HG03095 (cell line): ENCODE results near the gene ATP2A2.
"Not testable (repeated sequence)": the region's sequence is repeated elsewhere in the genome, so short reads cannot be mapped to it uniquely, and the experiment has no call there.

ENCODE experiments used
- ATAC-seq: cut with Tn5 transposase; IDR thresholded peaks from one replicate; pipeline ENCODE4 v1.9.1; 2021; ENCODE audit warnings: moderate library complexity; ENCODE audit not compliant: unreplicated experiment

ATP2A2 gene

GRCh38 chr12:110280779-110281548 lies at the start of gene ATP2A2:
TSS of gene ATP2A2 (plus strand) at chr12:110281247. CDS start at chr12:110281790, 543 bp downstream.
- peak; percentile 67 for ATAC-seq

GRCh38 chr12:110233212-110233903 lies 47.7 kb upstream of the ATP2A2 start:
- ATAC-seq, result no peak

- ATAC-seq, result no peak
Measured at GRCh38 chr12:110234331-110234751, 46.7 kb upstream of the ATP2A2 start.

GRCh38 chr12:110234755-110235154 lies 46.3 kb upstream of the ATP2A2 start:
- no peak for ATAC-seq

- no peak for ATAC-seq
Measured at GRCh38 chr12:110235383-110235782, 45.7 kb upstream of the ATP2A2 start.

- no peak for ATAC-seq
Measured at GRCh38 chr12:110243227-110243626, 37.8 kb upstream of the ATP2A2 start.

DNA sequence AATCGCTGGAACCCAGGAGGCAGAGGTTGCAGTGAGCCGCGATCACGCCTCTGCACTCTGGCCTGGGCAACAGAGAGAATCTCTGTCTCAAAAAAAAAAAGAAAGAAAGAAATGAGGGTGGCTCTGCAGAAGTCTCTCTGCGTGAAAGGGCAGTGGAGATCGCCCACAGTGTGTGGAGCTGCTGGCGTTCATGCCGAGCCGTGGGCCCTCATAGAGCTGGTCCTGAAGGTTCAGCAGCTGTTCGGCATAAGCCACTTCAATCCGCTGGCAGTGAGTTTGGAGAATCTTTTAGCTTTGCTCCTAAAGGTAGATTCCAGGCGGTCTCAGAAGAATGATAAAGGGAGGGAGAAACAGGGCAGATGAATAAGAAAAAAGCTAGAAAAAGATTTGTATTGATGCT lies 36.7 kb upstream of the ATP2A2 start:
- ATAC-seq, result no peak

GRCh38 chr12:110244829-110245228 lies 36.2 kb upstream of the ATP2A2 start:
- ATAC-seq, result no peak

- no peak for ATAC-seq
Measured at GRCh38 chr12:110245369-110245772, 35.7 kb upstream of the ATP2A2 start.

DNA sequence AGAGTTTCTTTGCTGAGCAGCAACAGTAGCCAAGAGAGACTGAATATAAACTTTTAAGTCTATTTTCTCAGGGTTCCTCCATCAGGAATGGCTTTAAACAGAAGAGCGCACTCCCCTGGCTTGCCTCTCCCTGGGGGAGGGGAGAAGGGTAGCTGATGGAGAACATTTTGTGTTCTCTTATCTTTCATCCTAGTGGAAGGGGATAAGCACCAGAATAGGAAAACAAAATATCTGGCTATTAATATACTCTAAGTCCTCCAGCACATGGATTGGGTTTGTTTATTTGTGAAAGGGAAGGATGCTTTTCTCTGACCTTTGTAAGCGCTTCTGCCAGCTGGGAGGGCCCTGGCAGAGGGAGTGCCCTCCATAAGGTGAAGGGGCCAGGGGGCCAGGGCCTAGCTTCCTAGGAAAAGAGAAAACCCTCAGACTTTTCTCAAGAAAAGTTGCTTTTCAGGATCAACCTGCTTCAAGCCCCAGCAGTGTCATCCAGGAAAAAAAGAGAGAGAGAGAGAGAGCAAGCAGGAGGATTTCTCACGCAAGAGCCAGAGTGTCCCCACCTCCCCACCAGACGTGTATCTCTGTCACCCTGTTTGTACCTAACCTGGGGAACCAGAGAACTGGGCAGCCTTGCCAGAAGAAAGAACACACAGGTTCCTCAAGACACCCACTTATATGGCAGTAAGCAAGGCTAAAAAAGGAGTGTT lies 34.3 kb upstream of the ATP2A2 start:
- no peak for ATAC-seq

DNA sequence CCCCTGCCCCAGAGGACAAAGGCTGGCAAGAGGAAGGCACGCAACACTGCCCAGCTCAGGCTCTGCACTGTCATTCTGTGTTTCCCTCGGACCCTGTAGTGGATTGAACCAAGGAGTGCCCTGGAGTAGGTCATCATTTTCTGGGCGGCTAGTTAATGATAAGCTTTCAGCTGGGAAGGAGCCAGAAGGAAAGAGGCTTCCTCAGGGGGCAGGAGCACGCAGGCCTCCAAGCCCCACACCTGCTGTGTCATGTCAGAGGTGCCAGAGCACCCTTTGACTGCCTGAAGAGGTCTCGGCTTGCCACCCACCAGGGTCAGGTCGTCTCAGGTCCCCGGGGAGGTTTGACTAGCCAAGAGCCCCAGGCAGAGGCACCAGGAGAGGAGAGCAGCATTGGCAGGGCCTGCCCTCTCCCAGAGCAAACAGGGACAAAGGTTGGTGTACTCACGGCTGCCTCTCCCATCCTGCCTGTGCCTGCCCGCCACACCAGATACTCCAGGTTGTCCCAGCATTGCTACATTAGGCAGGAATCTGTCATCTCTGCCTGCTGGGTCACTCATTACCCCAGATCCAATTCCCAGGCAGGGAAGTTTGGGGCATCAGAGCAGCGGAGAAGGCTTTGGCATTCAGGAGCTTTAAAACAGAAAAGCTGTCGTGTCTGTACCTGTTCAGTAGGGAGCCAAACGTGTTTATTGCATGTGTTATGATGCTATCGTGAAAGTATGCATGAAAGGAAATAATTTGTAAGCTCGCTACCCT lies 33.5 kb upstream of the ATP2A2 start:
- no peak for ATAC-seq

DNA sequence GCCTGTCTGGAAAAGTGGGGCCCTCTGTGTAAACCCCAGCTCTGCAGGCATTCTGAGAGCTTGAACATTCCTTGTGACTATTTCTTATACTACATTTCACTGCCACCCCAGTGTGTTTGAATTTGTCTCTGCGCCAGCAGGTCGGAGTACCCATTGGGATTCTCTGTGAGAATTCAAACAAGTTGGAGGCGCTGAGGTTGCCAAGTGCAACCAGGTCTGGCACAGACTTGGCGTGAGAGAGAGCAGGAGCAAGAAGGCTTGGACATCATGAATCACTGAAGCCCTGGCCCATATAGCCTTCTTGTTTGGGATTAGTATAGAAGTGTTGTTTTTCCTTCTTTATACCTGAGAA lies 33.0 kb upstream of the ATP2A2 start:
- ATAC-seq, result no peak

DNA sequence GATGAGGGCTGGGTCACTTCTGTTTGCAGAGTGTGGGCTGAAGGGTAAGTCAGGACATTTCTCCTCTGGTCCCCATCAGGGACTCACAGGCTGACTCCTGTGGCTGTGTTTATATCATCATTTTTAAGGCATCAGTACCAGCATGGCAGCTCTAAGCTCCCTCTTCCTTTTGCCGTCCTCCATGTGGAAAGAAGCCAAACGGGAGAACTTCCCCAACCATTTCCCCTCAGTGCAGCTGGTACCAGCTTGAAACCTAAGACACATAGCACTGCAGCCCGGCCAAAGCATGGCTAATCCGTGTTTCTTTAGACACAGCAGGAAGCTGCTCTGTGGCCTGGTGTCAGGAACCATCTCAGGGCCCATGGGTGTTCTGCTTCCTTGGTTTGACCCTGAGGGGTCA lies 31.9 kb upstream of the ATP2A2 start:
- no peak for ATAC-seq

DNA sequence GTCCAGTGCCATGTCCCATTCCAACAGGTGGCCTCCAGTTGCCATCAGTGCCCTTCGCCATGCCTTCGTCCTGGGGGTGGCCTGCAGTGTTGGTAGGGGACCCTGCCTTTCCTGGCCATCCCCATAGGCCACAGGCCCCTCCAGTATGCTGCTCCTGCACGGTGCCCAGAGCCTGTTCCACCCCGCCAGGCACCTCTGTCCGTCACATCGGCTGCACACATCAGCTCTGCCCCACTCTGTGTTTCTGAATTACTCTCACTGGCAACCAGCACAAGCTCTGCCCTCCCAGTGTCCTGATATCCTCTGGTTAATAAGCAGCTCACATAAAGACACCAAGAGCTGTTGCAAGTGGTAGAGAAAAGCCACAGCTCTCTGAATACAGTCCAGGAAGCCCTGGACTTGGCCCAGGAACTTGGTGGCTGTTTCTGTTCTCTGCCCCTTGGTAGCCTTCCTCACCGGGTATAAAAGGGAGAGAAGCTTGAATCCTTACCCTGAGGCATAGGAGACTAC lies 31.3 kb upstream of the ATP2A2 start:
- ATAC-seq, result no peak

GRCh38 chr12:110251381-110251780 lies 29.7 kb upstream of the ATP2A2 start:
- ATAC-seq, result no peak

DNA sequence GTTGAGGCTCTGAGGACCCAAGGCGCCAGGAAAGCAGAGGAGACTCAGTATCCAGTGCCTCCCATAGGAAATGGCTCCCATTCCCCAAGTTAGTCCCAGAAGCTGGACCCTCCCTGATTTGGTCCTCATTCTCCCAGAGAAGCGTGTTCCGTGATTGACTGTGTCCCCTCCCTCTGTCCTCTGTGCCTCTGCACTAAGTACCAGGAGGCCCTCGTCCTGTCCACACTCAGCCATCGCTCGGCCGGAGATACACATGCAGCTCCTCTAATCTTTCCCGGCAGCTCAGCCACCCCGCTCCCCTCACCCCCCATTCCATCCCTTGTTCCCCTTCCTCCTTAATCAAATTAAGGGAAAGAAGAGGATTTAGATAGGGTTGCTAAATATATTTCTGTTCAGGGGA lies 28.3 kb upstream of the ATP2A2 start:
- no peak for ATAC-seq

- ATAC-seq, result no peak
Measured at GRCh38 chr12:110253176-110253575, 27.9 kb upstream of the ATP2A2 start.

GRCh38 chr12:110254971-110255540 lies 26.0 kb upstream of the ATP2A2 start:
- no peak for ATAC-seq

DNA sequence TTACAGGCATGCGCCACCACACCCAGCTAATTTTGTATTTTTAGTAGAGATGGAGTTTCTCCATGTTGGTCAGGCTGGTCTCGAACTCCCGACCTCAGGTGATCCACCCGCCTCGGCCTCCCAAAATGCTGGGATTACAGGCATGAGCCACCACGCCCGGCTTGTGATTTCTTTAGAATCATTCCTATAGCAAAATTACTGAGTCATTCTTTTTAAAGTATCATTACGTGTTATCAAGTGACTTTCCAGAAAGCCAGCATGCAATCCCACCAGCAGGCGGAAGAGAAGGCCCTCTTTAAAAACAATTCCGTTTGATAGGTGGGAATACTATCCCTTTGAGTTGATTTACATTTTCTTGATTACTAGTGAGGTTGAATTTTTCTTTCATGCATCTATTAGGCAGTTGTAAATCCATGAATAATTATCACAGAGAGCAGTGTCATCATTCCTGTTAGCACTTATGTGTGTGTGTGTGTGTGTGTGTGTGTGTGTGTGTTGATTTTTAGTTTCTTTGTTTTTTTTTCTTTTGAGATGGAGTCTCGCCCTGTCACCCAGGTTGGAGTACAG lies 25.1 kb upstream of the ATP2A2 start:
- not testable (repeated sequence) for ATAC-seq

- ATAC-seq, result no peak
Measured at GRCh38 chr12:110256780-110257431, 24.1 kb upstream of the ATP2A2 start.
